ENCODE data around the gene GALNT15. TPM values are rescaled to one million over a fixed set of nuclear protein-coding genes. Genes with fewer than 3 reads are reported as not detected.
A peak's percentile ranks its signal among the peaks of the same experiment; 100 is the strongest.

The GALNT15 gene
- polyA plus RNA-seq, 1 of the 3 experiments (the other 2 are of a cell fraction) = 4.7 TPM

GRCh38 chr3:16134173-16134928 lies 40.1 kb upstream of the GALNT15 start:
- H3K79me2 ChIP-seq (ENCODE audit: insufficient read depth) = no peaks in the 10 kb centered on the region
- no peak for DNase-seq
- H3K9me2 ChIP-seq = no peaks in the 10 kb centered on the region
- H2AFZ ChIP-seq (ENCODE audit: low read depth) = no peak overlapping the region
- TF ChIP-seq TEAD4 (IDR thresholded peaks at IDR 0.05; ENCODE audit: borderline replicate concordance, insufficient read depth) = no peak
- ChIA-PET CTCF (no interaction called here), POLR2A (no interaction called here)
- no peak overlapping the region for H3K4me2 ChIP-seq
- H3K4me3 ChIP-seq (ENCODE audit: low read depth in 2 of 2, low read length in 1 of 2) = no peak overlapping the region
- peaks cover 12% of the 10 kb centered on the region for H3F3A ChIP-seq (replicated peaks; ENCODE audit: insufficient read depth)
- H4K20me1 ChIP-seq (ENCODE audit: insufficient read depth) = no peaks in the 10 kb centered on the region
- no peak overlapping the region for H3K27ac ChIP-seq (ENCODE audit: low read depth in 2 of 2, low read length in 1 of 2)
- 67% methylated on average over 4 of the region's 6 CpGs for WGBS (ENCODE audit: low lambda C conversion rate)
- no peaks in the 10 kb centered on the region for H3K9me3 ChIP-seq
- no peaks in the 10 kb centered on the region for H3K36me3 ChIP-seq (replicated peaks in 1 of 2; ENCODE audit: control insufficient read depth in 1 of 2, insufficient read depth in 2 of 2, low read length in 1 of 2)
- no peaks in the 10 kb centered on the region for H3K27me3 ChIP-seq (ENCODE audit: insufficient read depth)
- peaks cover 0 to 13% of the 10 kb centered on the region in 2 experiments; a peak in 1 of 4 replicates for H3K4me1 ChIP-seq (ENCODE audit: control insufficient read depth in 1 of 2, insufficient read depth in 2 of 2, low read depth in 1 of 2, low read length in 1 of 2)
- no peak overlapping the region for H3K9ac ChIP-seq

DNA sequence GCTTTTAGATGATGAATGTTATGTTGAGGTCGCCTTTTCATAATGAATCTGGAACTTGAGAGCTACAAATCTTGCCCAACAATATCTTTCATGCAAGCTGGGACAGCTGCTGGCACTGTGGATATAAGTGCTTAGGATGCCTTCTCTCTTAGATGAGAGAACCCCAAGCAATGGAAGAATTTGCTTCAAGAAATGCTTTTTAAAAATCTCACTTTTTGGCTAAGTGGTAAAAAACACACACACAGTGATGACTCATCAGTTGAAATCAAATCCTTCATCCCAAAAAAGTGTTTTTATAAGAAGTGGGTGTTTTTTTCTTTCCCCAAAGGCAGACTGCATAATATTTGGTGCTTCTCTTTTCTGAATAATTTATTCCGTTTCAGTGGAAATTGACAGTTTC lies 38.4 kb upstream of the GALNT15 start:
- Histone ChIP-seq H3K27me3 (ENCODE audit: insufficient read depth) (no peaks in the 10 kb centered on the region), H3F3A (replicated peaks; ENCODE audit: insufficient read depth) (peaks cover 12% of the 10 kb centered on the region), H2AFZ (ENCODE audit: low read depth) (no peak overlapping the region), H3K27ac (ENCODE audit: low read depth in 2 of 2, low read length in 1 of 2) (peak overlapping the region in 1 of 2 experiments; percentile 30; a peak in 2 of 4 replicates), H3K9me2 (no peaks in the 10 kb centered on the region), H4K20me1 (ENCODE audit: insufficient read depth) (no peaks in the 10 kb centered on the region), H3K9me3 (no peaks in the 10 kb centered on the region), H3K36me3 (replicated peaks in 1 of 2; ENCODE audit: control insufficient read depth in 1 of 2, insufficient read depth in 2 of 2, low read length in 1 of 2) (no peaks in the 10 kb centered on the region), H3K4me3 (ENCODE audit: low read depth in 2 of 2, low read length in 1 of 2) (no peak overlapping the region), H3K4me2 (peak overlapping the region; percentile 33; the same call in 1 of the 2 replicates), H3K9ac (no peak overlapping the region), H3K79me2 (ENCODE audit: insufficient read depth) (no peaks in the 10 kb centered on the region), H3K4me1 (ENCODE audit: control insufficient read depth in 1 of 2, insufficient read depth in 2 of 2, low read depth in 1 of 2, low read length in 1 of 2) (peaks cover 0 to 13% of the 10 kb centered on the region in 2 experiments; a peak in 1 of 4 replicates)
- POLR2A ChIA-PET = no interaction called here
- CTCF ChIA-PET = interaction anchor here (1.2 to 2.3 kb wide), 3 partner anchors 13 to 42 kb away, joined by 3 to 7 read pairs (median 3); partner anchors contain the start of gene GALNT15
- TF ChIP-seq JUND (IDR thresholded peaks at IDR 0.05) (peak; percentile 45), FOSL2 (IDR thresholded peaks at IDR 0.05; ENCODE audit: borderline replicate concordance, low read depth) (peak; percentile 50; the same call in 1 of the 2 replicates), ZBTB33 (IDR thresholded peaks at IDR 0.05; ENCODE audit: borderline replicate concordance, low read depth) (no peak), RXRA (IDR thresholded peaks at IDR 0.05; ENCODE audit: borderline replicate concordance, low read depth) (no peak)
- WGBS (ENCODE audit: low lambda C conversion rate) = 69% methylated on average over 2 of the region's 2 CpGs
- no peak for DNase-seq

DNA sequence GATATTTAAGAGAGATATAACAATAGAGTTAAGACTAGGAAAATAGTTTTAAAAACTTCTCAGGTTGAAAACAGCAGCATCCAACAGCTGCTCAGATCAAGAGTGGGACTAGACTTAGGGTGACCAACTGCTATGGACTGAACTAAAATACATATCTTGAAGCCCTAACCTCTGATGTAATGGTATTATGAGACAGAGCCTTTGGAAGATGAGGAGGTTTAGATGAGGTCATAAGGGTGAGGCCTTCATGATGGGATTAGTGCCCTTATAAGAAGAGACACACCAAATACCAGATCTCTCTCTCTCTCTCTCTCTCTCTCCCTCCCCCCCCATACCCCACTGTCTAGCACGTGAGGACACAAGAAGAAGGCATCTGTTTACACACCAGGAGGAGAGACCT lies 37.4 kb upstream of the GALNT15 start:
- Histone ChIP-seq H3K4me3 (ENCODE audit: low read depth in 2 of 2, low read length in 1 of 2) (no peak overlapping the region), H3F3A (replicated peaks; ENCODE audit: insufficient read depth) (peaks cover 12% of the 10 kb centered on the region), H3K27ac (ENCODE audit: low read depth in 2 of 2, low read length in 1 of 2) (no peak overlapping the region), H3K9me2 (no peaks in the 10 kb centered on the region), H3K27me3 (ENCODE audit: insufficient read depth) (no peaks in the 10 kb centered on the region), H3K9ac (no peak overlapping the region), H3K4me1 (ENCODE audit: control insufficient read depth in 1 of 2, insufficient read depth in 2 of 2, low read depth in 1 of 2, low read length in 1 of 2) (peaks cover 0 to 13% of the 10 kb centered on the region in 2 experiments; a peak in 1 of 4 replicates), H3K36me3 (replicated peaks in 1 of 2; ENCODE audit: control insufficient read depth in 1 of 2, insufficient read depth in 2 of 2, low read length in 1 of 2) (no peaks in the 10 kb centered on the region), H3K9me3 (no peaks in the 10 kb centered on the region), H3K79me2 (ENCODE audit: insufficient read depth) (no peaks in the 10 kb centered on the region), H2AFZ (ENCODE audit: low read depth) (no peak overlapping the region), H3K4me2 (no peak overlapping the region), H4K20me1 (ENCODE audit: insufficient read depth) (no peaks in the 10 kb centered on the region)
- CTCF ChIA-PET = interaction anchor here (1.2 to 2.3 kb wide), 2 partner anchors 38 to 41 kb away, joined by 3 to 7 read pairs; partner anchors contain the start of gene GALNT15
- TF ChIP-seq CHD2 (IDR thresholded peaks at IDR 0.05; ENCODE audit: low read length, partially characterized antibody) (no peak), NRF1 (IDR thresholded peaks at IDR 0.05; ENCODE audit: low read depth, low read length) (no peak), YY1 (IDR thresholded peaks at IDR 0.05; ENCODE audit: low read depth) (no peak), RXRA (IDR thresholded peaks at IDR 0.05; ENCODE audit: borderline replicate concordance, low read depth) (no peak), MEF2A (IDR thresholded peaks at IDR 0.05; ENCODE audit: borderline replicate concordance, low read depth) (no peak), FOXJ3 (CRISPR knock-in tag; IDR thresholded peaks at IDR 0.05) (no peak), SIN3A (IDR thresholded peaks at IDR 0.05; ENCODE audit: borderline replicate concordance, low read depth, low read length) (no peak)
- whole genome bisulfite sequencing (ENCODE audit: low lambda C conversion rate) = 50% methylated on average over 1 of the region's 1 CpG
- no peak for DNase-seq
- POLR2A ChIA-PET = no interaction called here
